IMR-90 (cell line): ENCODE data around the gene NCOA3. TPM values are rescaled to one million over a fixed set of nuclear protein-coding genes. Genes with fewer than 3 reads are reported as not detected.

ENCODE experiments used
- ATAC-seq: fragments of 200-7000 bp; cut with Tn5 transposase; 2 replicates; pipeline ENCODE4 v1.9.1; 2020; ENCODE audit warnings: low read depth, mild to moderate bottlenecking, moderate library complexity
- BruUV-seq: library from RNA; stranded (reverse); fragments of 400-500 nt; replicated peaks from 2 replicates; lab custom pipeline; 2021; lab: Mats Ljungman, UMichigan
- CTCF ChIA-PET: fragments of 300-600 bp; formaldehyde crosslinking; extraction: SDS; loops from one replicate; lab custom pipeline; 2021; ENCODE audit warnings: antibody characterized with exemption; lab: Yijun Ruan, JAX
- POLR2A ChIA-PET: fragments of 300-600 bp; sonication (Branson Sonifier 250); formaldehyde crosslinking; loops from one replicate; lab custom pipeline; 2022; ENCODE audit warnings: antibody characterized with exemption; ENCODE audit not compliant: unreplicated experiment; lab: Charles Lee
- DNase-seq: peaks from one replicate; pipeline ENCODE4 v3.0.0; 2013
- H2AFZ ChIP-seq: replicated peaks from 2 replicates; pipeline ENCODE3; 2013; ENCODE audit warnings: low read length, mild to moderate bottlenecking; ENCODE audit not compliant: poor library complexity
- H2AK5ac ChIP-seq: 2 replicates; pipeline ENCODE4 v1.6.1; 2013; ENCODE audit warnings: low read depth, low read length, inconsistent platforms
- H2AK9ac ChIP-seq: replicated peaks from 2 replicates; pipeline ENCODE3; 2013; ENCODE audit warnings: mild to moderate bottlenecking, low read depth, low read length, moderate library complexity; ENCODE audit not compliant: poor library complexity
- H2BK120ac ChIP-seq: 2 replicates; pipeline ENCODE4 v1.6.1; 2013; ENCODE audit warnings: low read depth, low read length, inconsistent platforms
- H2BK15ac ChIP-seq: 3 replicates; pipeline ENCODE4 v1.6.1; 2013; ENCODE audit warnings: low read depth, low read length, inconsistent platforms
- H2BK20ac ChIP-seq: 2 replicates; pipeline ENCODE4 v1.6.1; 2013; ENCODE audit warnings: low read depth, mild to moderate bottlenecking, inconsistent platforms, low read length, moderate library complexity
- H2BK5ac ChIP-seq: 2 replicates; pipeline ENCODE4 v1.6.1; 2013; ENCODE audit warnings: mild to moderate bottlenecking, low read depth, low read length, inconsistent platforms; ENCODE audit not compliant: poor library complexity, severe bottlenecking
- H3K14ac ChIP-seq: replicated peaks from 2 replicates; pipeline ENCODE4 v1.6.1; 2013; ENCODE audit warnings: low read depth, low read length, inconsistent platforms
- H3K18ac ChIP-seq: 2 replicates; pipeline ENCODE4 v1.6.1; 2013; ENCODE audit warnings: low read depth, low read length, control low read depth
- H3K23ac ChIP-seq: 2 replicates; pipeline ENCODE4 v1.6.1; 2013; ENCODE audit warnings: low read depth, low read length, inconsistent platforms
- H3K27ac ChIP-seq: 2 replicates; pipeline ENCODE4 v1.5.1; 2013; ENCODE audit warnings: mild to moderate bottlenecking, control low read depth, low read length; ENCODE audit not compliant: insufficient read depth
- H3K27me3 ChIP-seq: 2 replicates; pipeline ENCODE4 v1.6.1; 2013; ENCODE audit warnings: low read length; ENCODE audit not compliant: control insufficient read depth, insufficient read depth
- H3K36me3 ChIP-seq: 2 replicates; pipeline ENCODE4 v1.6.1; 2013; ENCODE audit warnings: low read length, mixed read lengths; ENCODE audit not compliant: control insufficient read depth, insufficient read depth
- H3K4ac ChIP-seq: 2 replicates; pipeline ENCODE4 v1.6.1; 2013; ENCODE audit warnings: low read depth, low read length, inconsistent platforms
- H3K4me1 ChIP-seq: 2 replicates; pipeline ENCODE4 v1.6.1; 2013; ENCODE audit warnings: low read length, mixed read lengths; ENCODE audit not compliant: control insufficient read depth, insufficient read depth
- H3K4me2 ChIP-seq: 2 replicates; pipeline ENCODE4 v1.6.1; 2013; ENCODE audit warnings: low read depth, mild to moderate bottlenecking, control low read depth, low read length, moderate library complexity
- H3K4me3 ChIP-seq: 2 replicates; pipeline ENCODE4 v1.5.1; 2013; ENCODE audit warnings: low read depth, mild to moderate bottlenecking, control low read depth, low read length, moderate library complexity; ENCODE audit not compliant: insufficient read depth
- H3K56ac ChIP-seq: 2 replicates; pipeline ENCODE4 v1.6.1; 2013; ENCODE audit warnings: low read length, inconsistent platforms; ENCODE audit not compliant: insufficient read depth; ENCODE audit errors: extremely low read depth
- H3K79me1 ChIP-seq, 2 experiments: 2 replicates each; pipeline ENCODE4 v1.6.1; 2013; ENCODE audit warnings: low read length in 2 of 2, inconsistent platforms in 1 of 2, low read depth in 1 of 2
- H3K9ac ChIP-seq: 2 replicates; pipeline ENCODE4 v1.6.1; 2013; ENCODE audit warnings: low read depth, low read length, control low read depth
- H3K9me1 ChIP-seq: 2 replicates; pipeline ENCODE4 v1.6.1; 2013; ENCODE audit warnings: low read length, inconsistent platforms; ENCODE audit not compliant: insufficient read depth
- H3K9me3 ChIP-seq: 2 replicates; pipeline ENCODE4 v1.6.1; 2013; ENCODE audit warnings: low read length; ENCODE audit not compliant: control insufficient read depth, insufficient read depth
- H4K20me1 ChIP-seq: 2 replicates; pipeline ENCODE4 v1.6.1; 2013; ENCODE audit warnings: low read length, inconsistent platforms; ENCODE audit not compliant: insufficient read depth
- H4K5ac ChIP-seq: 2 replicates; pipeline ENCODE4 v1.6.1; 2013; ENCODE audit warnings: mild to moderate bottlenecking, low read depth, low read length, control low read depth
- H4K8ac ChIP-seq, 2 experiments: 2 replicates each; pipeline ENCODE4 v1.6.1; 2013; ENCODE audit warnings: low read depth in 2 of 2, low read length in 2 of 2, control low read depth in 1 of 2, inconsistent platforms in 1 of 2
- H4K91ac ChIP-seq: 2 replicates; pipeline ENCODE4 v1.6.1; 2013; ENCODE audit warnings: low read depth, low read length, inconsistent platforms; ENCODE audit not compliant: insufficient read depth
- BHLHE40 ChIP-seq: fragments of 150-350 bp; IDR thresholded peaks from 2 replicates; pipeline ENCODE4 v1.6.1; 2016; ENCODE audit warnings: mild to moderate bottlenecking, low read depth, low read length
- CEBPB ChIP-seq: IDR thresholded peaks from 2 replicates; pipeline ENCODE4 v1.6.1; 2012; ENCODE audit warnings: low read depth, low read length, improper control_type of control experiment
- CHD1 ChIP-seq: IDR thresholded peaks from 2 replicates; pipeline ENCODE4 v1.6.1; 2012; ENCODE audit warnings: low read depth, low read length, improper control_type of control experiment
- CTCF ChIP-seq: conservative IDR thresholded peaks from 2 replicates; pipeline ENCODE4 v1.5.1; 2012; ENCODE audit warnings: mild to moderate bottlenecking, low read depth, low read length, improper control_type of control experiment
- ELK1 ChIP-seq: fragments of 150-350 bp; IDR thresholded peaks from 2 replicates; pipeline ENCODE4 v1.6.1; 2016; ENCODE audit warnings: low read depth, mild to moderate bottlenecking, low read length, moderate library complexity, borderline replicate concordance
- FOS ChIP-seq: fragments of 150-350 bp; IDR thresholded peaks from 2 replicates; pipeline ENCODE4 v1.6.1; 2016; ENCODE audit warnings: low read depth, low read length
- MAZ ChIP-seq: IDR thresholded peaks from 2 replicates; pipeline ENCODE4 v1.6.1; 2012; ENCODE audit warnings: low read depth, mild to moderate bottlenecking, low read length, improper control_type of control experiment, moderate library complexity, borderline replicate concordance
- MXI1 ChIP-seq: IDR thresholded peaks from 2 replicates; pipeline ENCODE4 v1.6.1; 2012; ENCODE audit warnings: low read depth, mild to moderate bottlenecking, low read length, moderate library complexity, borderline replicate concordance
- NFE2L2 ChIP-seq: fragments of 150-350 bp; IDR thresholded peaks from 2 replicates; pipeline ENCODE4 v1.6.1; 2016; ENCODE audit warnings: low read depth, mild to moderate bottlenecking, low read length
- POLR2A ChIP-seq: IDR thresholded peaks from 2 replicates; pipeline ENCODE4 v1.6.1; 2012; ENCODE audit warnings: mild to moderate bottlenecking, low read depth, low read length
- RAD21 ChIP-seq: IDR thresholded peaks from 2 replicates; pipeline ENCODE4 v1.6.1; 2012; ENCODE audit warnings: low read length, improper control_type of control experiment
- RCOR1 ChIP-seq: IDR thresholded peaks from 2 replicates; pipeline ENCODE4 v1.6.1; 2012; ENCODE audit warnings: mild to moderate bottlenecking, low read length, improper control_type of control experiment; ENCODE audit not compliant: insufficient replicate concordance
- RFX5 ChIP-seq: IDR thresholded peaks from 2 replicates; pipeline ENCODE4 v1.8.0; 2012; ENCODE audit warnings: low read depth, mild to moderate bottlenecking, low read length, moderate library complexity
- SMC3 ChIP-seq: fragments of 150-350 bp; IDR thresholded peaks from 2 replicates; pipeline ENCODE4 v1.6.1; 2016; ENCODE audit warnings: low read depth, mild to moderate bottlenecking, antibody characterized with exemption, low read length, moderate library complexity
- USF2 ChIP-seq: fragments of 150-350 bp; IDR thresholded peaks from 2 replicates; pipeline ENCODE4 v1.6.1; 2017; ENCODE audit warnings: mild to moderate bottlenecking, antibody characterized with exemption, low read length, low read depth
- WGBS, 2 experiments: methylation state at CpG; one replicate each; pipeline versions ENCODE4 v1.1.5 to v1.1.7; 2013; ENCODE audit warnings: missing lambda C conversion rate in 2 of 2; ENCODE audit not compliant: insufficient read length in 1 of 2; ENCODE audit errors: extremely low coverage in 2 of 2; 5-methylcytosine and 5-hydroxymethylcytosine counted together
- dilution Hi-C: fragments of 300-500 bp; cut with HindIII; formaldehyde crosslinking; loops from one replicate; pipeline ENCODE4 v1.14.3; 2018; ENCODE audit warnings: low sequenced_read_pairs; ENCODE audit not compliant: unreplicated experiment
- in situ Hi-C: fragments of 300-500 bp; cut with MboI; formaldehyde crosslinking; loops from 3 replicates; pipeline ENCODE4 v1.14.3; 2019; ENCODE audit warnings: low sequenced_read_pairs, inconsistent platforms, mixed read lengths
- intact Hi-C: fragments of 100-400 bp; cut with micrococcal nuclease; formaldehyde crosslinking; loops from 2 replicates; pipeline ENCODE4 v1.10.0; 2022
- polyA plus RNA-seq, 3 experiments: library from polyadenylated mRNA; depleted of rRNA; stranded (reverse); fragments of >200 nt; gene quantifications; 2 replicates each; pipeline ENCODE4 v1.2.3, GENCODE V29; 2012; ENCODE audit warnings: low replicate concordance in 1 of 3
- total RNA-seq: library from RNA; depleted of rRNA; stranded (reverse); fragments of >200 nt; gene quantifications from 2 replicates; pipeline ENCODE4 v1.2.3, GENCODE V29; 2012

Gene NCOA3
- total and polyA plus RNA-seq, 2 of the 4 experiments (the other 2 are of a cell fraction), result 8.8 to 29.0 TPM

- Histone ChIP-seq H3K9me3 (no peaks in the 10 kb centered on the region), H2AK5ac (no peak overlapping the region), H3K56ac (no peak overlapping the region), H2AFZ (no peak overlapping the region), H4K8ac (no peak overlapping the region), H4K91ac (no peak overlapping the region), H3K9ac (no peak overlapping the region), H3K4me3 (no peak overlapping the region), H2BK5ac (no peak overlapping the region), H3K79me1 (peaks cover 12 to 44% of the 10 kb centered on the region in 2 experiments), H3K27me3 (no peaks in the 10 kb centered on the region), H2BK20ac (no peak overlapping the region), H3K4ac (no peak overlapping the region), H4K20me1 (0 out of 2 replicates have a peak, but pooled peaks cover 3% of the 10 kb centered on the region), H3K14ac (no peak overlapping the region), H3K27ac (no peak overlapping the region), H2BK120ac (no peak overlapping the region), H2BK15ac (no peak overlapping the region), H2AK9ac (no peak overlapping the region), H3K18ac (no peak overlapping the region), H3K9me1 (peaks cover 3% of the 10 kb centered on the region; the same call in 1 of the 2 replicates), H3K23ac (no peak overlapping the region), H3K4me1 (no peaks in the 10 kb centered on the region), H4K5ac (no peak overlapping the region), H3K36me3 (no peaks in the 10 kb centered on the region), H3K4me2 (no peak overlapping the region)
- ATAC-seq (no peak), DNase-seq (no peak)
- no TSS peak for BruUV-seq
- dilution Hi-C loops (no loop called here), intact Hi-C loops (no loop called here), in situ Hi-C loops (no loop called here)
- ChIA-PET CTCF (no interaction called here), POLR2A (no interaction called here)
- TF ChIP-seq NFE2L2 (no peak), MXI1 (no peak), CTCF (no peak), MAZ (no peak), CEBPB (no peak), BHLHE40 (no peak), RAD21 (no peak), RFX5 (no peak), RCOR1 (no peak), POLR2A (no peak), FOS (no peak), ELK1 (no peak), SMC3 (no peak), CHD1 (no peak), USF2 (no peak)
- WGBS, 2 experiments, result 95% methylated on average over 7 of the region's 9 CpGs; no CpG with 5 or more reads in 1 of the 2 experiments
Measured at GRCh38 chr20:47603260-47603659, 101.6 kb downstream of the NCOA3 start.
